ENCODE results near the gene SFXN4. TPM values are rescaled to one million over a fixed set of nuclear protein-coding genes. Genes with fewer than 3 reads are reported as not detected.

SFXN4 gene
- total and polyA plus RNA-seq, 2 of the 13 experiments (the other 11 are each of a cell fraction or from before 2014, with no cell fraction given): 47.7 to 64.9 TPM

DNA sequence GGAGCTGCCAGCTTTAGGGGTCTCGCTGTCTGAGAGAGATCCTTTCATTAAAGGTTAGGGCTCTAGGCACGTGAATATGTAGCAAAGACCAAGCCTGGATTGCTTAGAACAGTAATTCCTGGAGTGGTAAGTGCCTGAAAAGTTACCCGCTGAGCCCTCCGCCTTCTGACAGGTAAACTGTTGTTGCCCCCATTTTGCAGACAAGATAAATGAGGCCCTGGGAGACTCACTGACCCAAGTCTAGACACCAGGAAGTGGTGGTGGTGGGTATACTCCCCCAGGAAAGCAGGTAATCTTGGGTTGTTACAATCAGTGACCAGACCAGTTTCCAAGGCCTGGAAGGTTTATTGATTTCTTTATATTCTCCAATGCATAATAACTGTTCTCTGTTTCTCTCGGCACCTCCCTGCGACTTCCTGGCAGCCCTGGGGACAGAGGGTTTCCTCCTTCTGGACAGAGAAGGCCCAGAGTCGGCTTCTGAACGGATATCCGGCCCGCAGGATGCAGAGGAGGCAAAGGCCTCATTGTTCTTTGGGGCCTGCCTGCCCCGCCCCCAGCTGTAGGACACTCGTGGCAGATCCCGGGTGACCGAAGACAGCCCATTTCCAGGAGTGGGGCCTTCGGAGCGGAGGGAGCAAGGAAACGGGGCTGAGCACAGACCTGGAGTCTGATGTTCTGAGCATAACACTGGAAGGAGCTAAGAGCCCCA lies 40.5 kb upstream of the SFXN4 start (continued):
- TF ChIP-seq, protein P1, sequence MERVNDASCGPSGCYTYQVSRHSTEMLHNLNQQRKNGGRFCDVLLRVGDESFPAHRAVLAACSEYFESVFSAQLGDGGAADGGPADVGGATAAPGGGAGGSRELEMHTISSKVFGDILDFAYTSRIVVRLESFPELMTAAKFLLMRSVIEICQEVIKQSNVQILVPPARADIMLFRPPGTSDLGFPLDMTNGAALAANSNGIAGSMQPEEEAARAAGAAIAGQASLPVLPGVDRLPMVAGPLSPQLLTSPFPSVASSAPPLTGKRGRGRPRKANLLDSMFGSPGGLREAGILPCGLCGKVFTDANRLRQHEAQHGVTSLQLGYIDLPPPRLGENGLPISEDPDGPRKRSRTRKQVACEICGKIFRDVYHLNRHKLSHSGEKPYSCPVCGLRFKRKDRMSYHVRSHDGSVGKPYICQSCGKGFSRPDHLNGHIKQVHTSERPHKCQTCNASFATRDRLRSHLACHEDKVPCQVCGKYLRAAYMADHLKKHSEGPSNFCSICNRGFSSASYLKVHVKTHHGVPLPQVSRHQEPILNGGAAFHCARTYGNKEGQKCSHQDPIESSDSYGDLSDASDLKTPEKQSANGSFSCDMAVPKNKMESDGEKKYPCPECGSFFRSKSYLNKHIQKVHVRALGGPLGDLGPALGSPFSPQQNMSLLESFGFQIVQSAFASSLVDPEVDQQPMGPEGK (CRISPR knock-in tag; IDR thresholded peaks at IDR 0.05): 0 out of 2 replicates have a peak, but pooled peaks have one; percentile 40
- TF ChIP-seq, protein P2, sequence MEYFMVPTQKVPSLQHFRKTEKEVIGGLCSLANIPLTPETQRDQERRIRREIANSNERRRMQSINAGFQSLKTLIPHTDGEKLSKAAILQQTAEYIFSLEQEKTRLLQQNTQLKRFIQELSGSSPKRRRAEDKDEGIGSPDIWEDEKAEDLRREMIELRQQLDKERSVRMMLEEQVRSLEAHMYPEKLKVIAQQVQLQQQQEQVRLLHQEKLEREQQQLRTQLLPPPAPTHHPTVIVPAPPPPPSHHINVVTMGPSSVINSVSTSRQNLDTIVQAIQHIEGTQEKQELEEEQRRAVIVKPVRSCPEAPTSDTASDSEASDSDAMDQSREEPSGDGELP (IDR thresholded peaks at IDR 0.05; ENCODE audit: borderline replicate concordance, low read depth): peak; percentile 50; the same call in 1 of the 2 replicates
- TF ChIP-seq SNRNP70 (IDR thresholded peaks at IDR 0.05; ENCODE audit: low read depth, low read length): no peak
- TF ChIP-seq ZNF446 (CRISPR knock-in tag; IDR thresholded peaks at IDR 0.05): no peak
- no peak; the same call in 1 of the 2 replicates for TF ChIP-seq AHR (CRISPR knock-in tag; IDR thresholded peaks at IDR 0.05)
- TF ChIP-seq, protein P3, sequence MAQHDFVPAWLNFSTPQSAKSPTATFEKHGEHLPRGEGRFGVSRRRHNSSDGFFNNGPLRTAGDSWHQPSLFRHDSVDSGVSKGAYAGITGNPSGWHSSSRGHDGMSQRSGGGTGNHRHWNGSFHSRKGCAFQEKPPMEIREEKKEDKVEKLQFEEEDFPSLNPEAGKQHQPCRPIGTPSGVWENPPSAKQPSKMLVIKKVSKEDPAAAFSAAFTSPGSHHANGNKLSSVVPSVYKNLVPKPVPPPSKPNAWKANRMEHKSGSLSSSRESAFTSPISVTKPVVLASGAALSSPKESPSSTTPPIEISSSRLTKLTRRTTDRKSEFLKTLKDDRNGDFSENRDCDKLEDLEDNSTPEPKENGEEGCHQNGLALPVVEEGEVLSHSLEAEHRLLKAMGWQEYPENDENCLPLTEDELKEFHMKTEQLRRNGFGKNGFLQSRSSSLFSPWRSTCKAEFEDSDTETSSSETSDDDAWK (CRISPR knock-in tag; IDR thresholded peaks at IDR 0.05): no peak
- no peak for TF ChIP-seq TBL1XR1 (IDR thresholded peaks at IDR 0.05; ENCODE audit: borderline replicate concordance, low read length, partially characterized antibody)
- TF ChIP-seq PHF8 (CRISPR knock-in tag; IDR thresholded peaks at IDR 0.05): peak; percentile 79
- TF ChIP-seq RFX1 (IDR thresholded peaks at IDR 0.05): no peak
- TF ChIP-seq, protein P4, sequence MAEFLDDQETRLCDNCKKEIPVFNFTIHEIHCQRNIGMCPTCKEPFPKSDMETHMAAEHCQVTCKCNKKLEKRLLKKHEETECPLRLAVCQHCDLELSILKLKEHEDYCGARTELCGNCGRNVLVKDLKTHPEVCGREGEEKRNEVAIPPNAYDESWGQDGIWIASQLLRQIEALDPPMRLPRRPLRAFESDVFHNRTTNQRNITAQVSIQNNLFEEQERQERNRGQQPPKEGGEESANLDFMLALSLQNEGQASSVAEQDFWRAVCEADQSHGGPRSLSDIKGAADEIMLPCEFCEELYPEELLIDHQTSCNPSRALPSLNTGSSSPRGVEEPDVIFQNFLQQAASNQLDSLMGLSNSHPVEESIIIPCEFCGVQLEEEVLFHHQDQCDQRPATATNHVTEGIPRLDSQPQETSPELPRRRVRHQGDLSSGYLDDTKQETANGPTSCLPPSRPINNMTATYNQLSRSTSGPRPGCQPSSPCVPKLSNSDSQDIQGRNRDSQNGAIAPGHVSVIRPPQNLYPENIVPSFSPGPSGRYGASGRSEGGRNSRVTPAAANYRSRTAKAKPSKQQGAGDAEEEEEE (CRISPR knock-in tag; IDR thresholded peaks at IDR 0.05; ENCODE audit: borderline replicate concordance): no peak
- TF ChIP-seq ELF3 (CRISPR knock-in tag; IDR thresholded peaks at IDR 0.05): peak; percentile 46; the same call in 1 of the 2 replicates
- no peak for TF ChIP-seq STAG1 (CRISPR knock-in tag; IDR thresholded peaks at IDR 0.05)
- no peak for TF ChIP-seq GTF3A (CRISPR knock-in tag; conservative IDR thresholded peaks at IDR 0.05)
- TF ChIP-seq ZNF430 (CRISPR knock-in tag; IDR thresholded peaks at IDR 0.05): peak; percentile 75; the same call in 1 of the 2 replicates
- TF ChIP-seq POGZ (CRISPR knock-in tag; IDR thresholded peaks at IDR 0.05): peak; percentile 54; the same call in 1 of the 2 replicates
- 0 out of 2 replicates have a peak, but pooled peaks have one; percentile 19 for TF ChIP-seq DR1 (CRISPR knock-in tag; IDR thresholded peaks at IDR 0.05)
- no peak for TF ChIP-seq ZNF550 (CRISPR knock-in tag; IDR thresholded peaks at IDR 0.05; ENCODE audit: borderline replicate concordance)
- TF ChIP-seq ONECUT2 (CRISPR knock-in tag; IDR thresholded peaks at IDR 0.05): no peak
- TF ChIP-seq, protein P5, sequence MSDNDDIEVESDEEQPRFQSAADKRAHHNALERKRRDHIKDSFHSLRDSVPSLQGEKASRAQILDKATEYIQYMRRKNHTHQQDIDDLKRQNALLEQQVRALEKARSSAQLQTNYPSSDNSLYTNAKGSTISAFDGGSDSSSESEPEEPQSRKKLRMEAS (IDR thresholded peaks at IDR 0.05): peak; percentile 65; the same call in 1 of the 2 replicates
- no peak for TF ChIP-seq ATF7-NPFF (CRISPR knock-in tag; IDR thresholded peaks at IDR 0.05; ENCODE audit: low read depth)
- no peak for TF ChIP-seq RBM22 (optimal IDR thresholded peaks at IDR 0.05; ENCODE audit: low read length)
- TF ChIP-seq ZNF747 (CRISPR knock-in tag; IDR thresholded peaks at IDR 0.05; ENCODE audit: borderline replicate concordance): peak; percentile 48; the same call in 1 of the 2 replicates
- TF ChIP-seq SMAD9 (CRISPR knock-in tag; IDR thresholded peaks at IDR 0.05): no peak
- no peak for TF ChIP-seq ZEB1 (IDR thresholded peaks at IDR 0.05; ENCODE audit: insufficient replicate concordance, low read depth)
- TF ChIP-seq RFXAP (CRISPR knock-in tag; IDR thresholded peaks at IDR 0.05; ENCODE audit: borderline replicate concordance): 0 out of 2 replicates have a peak, but pooled peaks have one; percentile 11
